Keratinocyte (primary cell): Measurements from ENCODE around the gene DNMBP.

Source experiments
- EZH2 ChIP-seq: IDR thresholded peaks from one replicate; pipeline ENCODE4 v1.6.1; 2012; ENCODE audit warnings: inconsistent platforms, mild to moderate bottlenecking, low read length, moderate library complexity
- TF ChIP-seq, protein P1 (sequence below), 3 experiments: IDR thresholded peaks in 1 of 3; conservative IDR thresholded peaks in 1 of 3; optimal IDR thresholded peaks in 1 of 3; 2 replicates in 2 of 3; 3 replicates in 1 of 3; pipeline versions ENCODE3 to v1.5.1; 2011; ENCODE audit warnings: low read length in 3 of 3, mild to moderate bottlenecking in 3 of 3, moderate library complexity in 2 of 3, control low read depth in 1 of 3, inconsistent platforms in 1 of 3; ENCODE audit not compliant: insufficient read depth in 2 of 3; ENCODE audit errors: extremely low read depth in 1 of 3

DNA sequence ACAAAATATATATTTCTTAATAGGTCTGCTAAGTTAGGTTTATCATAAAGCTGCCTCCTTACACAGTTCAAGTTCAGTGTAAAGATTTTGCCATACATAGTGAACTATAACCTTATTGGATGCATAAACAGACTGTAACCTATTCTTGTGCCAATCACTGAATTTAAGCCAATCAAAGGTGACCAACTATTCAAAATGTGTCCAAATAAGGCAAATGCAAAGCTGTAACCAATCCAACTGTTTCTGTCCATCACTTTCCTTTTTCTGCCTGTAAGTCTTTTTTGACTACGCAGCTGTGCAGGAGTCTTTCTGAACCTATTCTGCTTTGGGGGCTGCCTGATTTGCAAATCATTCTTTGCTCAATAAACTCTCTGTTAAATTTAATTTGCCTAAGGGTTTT is 11.6 kb upstream of the DNMBP start:
- TF ChIP-seq, protein P1, sequence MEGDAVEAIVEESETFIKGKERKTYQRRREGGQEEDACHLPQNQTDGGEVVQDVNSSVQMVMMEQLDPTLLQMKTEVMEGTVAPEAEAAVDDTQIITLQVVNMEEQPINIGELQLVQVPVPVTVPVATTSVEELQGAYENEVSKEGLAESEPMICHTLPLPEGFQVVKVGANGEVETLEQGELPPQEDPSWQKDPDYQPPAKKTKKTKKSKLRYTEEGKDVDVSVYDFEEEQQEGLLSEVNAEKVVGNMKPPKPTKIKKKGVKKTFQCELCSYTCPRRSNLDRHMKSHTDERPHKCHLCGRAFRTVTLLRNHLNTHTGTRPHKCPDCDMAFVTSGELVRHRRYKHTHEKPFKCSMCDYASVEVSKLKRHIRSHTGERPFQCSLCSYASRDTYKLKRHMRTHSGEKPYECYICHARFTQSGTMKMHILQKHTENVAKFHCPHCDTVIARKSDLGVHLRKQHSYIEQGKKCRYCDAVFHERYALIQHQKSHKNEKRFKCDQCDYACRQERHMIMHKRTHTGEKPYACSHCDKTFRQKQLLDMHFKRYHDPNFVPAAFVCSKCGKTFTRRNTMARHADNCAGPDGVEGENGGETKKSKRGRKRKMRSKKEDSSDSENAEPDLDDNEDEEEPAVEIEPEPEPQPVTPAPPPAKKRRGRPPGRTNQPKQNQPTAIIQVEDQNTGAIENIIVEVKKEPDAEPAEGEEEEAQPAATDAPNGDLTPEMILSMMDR (optimal IDR thresholded peaks at IDR 0.05 in 1 of 3, IDR thresholded peaks at IDR 0.05 in 1 of 3, conservative IDR thresholded peaks at IDR 0.05 in 1 of 3; ENCODE audit: extremely low read depth in 1 of 3, insufficient read depth in 2 of 3, low read length in 3 of 3), result no peak
- TF ChIP-seq EZH2, result no peak
